OCI-LY7 (cell line): ENCODE results near the gene NEURL2. TPM values are rescaled to one million over a fixed set of nuclear protein-coding genes. Genes with fewer than 3 reads are reported as not detected.

Experiments used
- BruUV-seq: library from RNA; stranded (reverse); fragments of 400-500 nt; replicated peaks from 2 replicates; lab custom pipeline; 2021; lab: Mats Ljungman, UMichigan
- CTCF ChIA-PET: fragments of 300-600 bp; sonication (Branson Sonifier 250); formaldehyde crosslinking; loops from one replicate; lab custom pipeline; 2022; ENCODE audit warnings: antibody characterized with exemption; ENCODE audit not compliant: unreplicated experiment; lab: Charles Lee
- POLR2A ChIA-PET: fragments of 300-600 bp; sonication (Branson Sonifier 250); formaldehyde crosslinking; loops from one replicate; lab custom pipeline; 2022; ENCODE audit warnings: antibody characterized with exemption; lab: Charles Lee
- DNase-seq: peaks from one replicate; pipeline ENCODE4 v3.0.0-alpha.2; 2015; ENCODE audit warnings: low spot score
- H2AFZ ChIP-seq: fragments of 200-600 bp; sonication (generic), shearing (Covaris generic); 2 replicates; pipeline ENCODE4 v1.6.1; 2014; ENCODE audit warnings: mild to moderate bottlenecking, antibody characterized with exemption, low read length, moderate library complexity
- H3K27ac ChIP-seq: fragments of 200-600 bp; sonication (generic); 2 replicates; pipeline ENCODE4 v1.5.1; 2014; ENCODE audit warnings: mixed run types, low read depth, mild to moderate bottlenecking, moderate library complexity, low read length, inconsistent platforms; ENCODE audit not compliant: poor library complexity, severe bottlenecking
- H3K36me3 ChIP-seq: fragments of 200-600 bp; sonication (generic); 2 replicates; pipeline ENCODE4 v1.6.1; 2014; ENCODE audit warnings: mild to moderate bottlenecking, antibody characterized with exemption, low read length, moderate library complexity, mixed read lengths; ENCODE audit not compliant: insufficient read depth
- H3K4me1 ChIP-seq: fragments of 200-600 bp; sonication (generic); 2 replicates; pipeline ENCODE4 v1.5.1; 2014; ENCODE audit warnings: mild to moderate bottlenecking, low read length; ENCODE audit not compliant: insufficient read depth, poor library complexity, severe bottlenecking
- H3K4me2 ChIP-seq: fragments of 200-600 bp; sonication (generic); 2 replicates; pipeline ENCODE4 v1.6.1; 2014; ENCODE audit warnings: mild to moderate bottlenecking, low read length
- H3K4me3 ChIP-seq: fragments of 200-600 bp; sonication (generic); 2 replicates; pipeline ENCODE4 v1.5.1; 2014; ENCODE audit warnings: mild to moderate bottlenecking, low read depth, low read length; ENCODE audit not compliant: poor library complexity, severe bottlenecking
- H3K79me2 ChIP-seq: fragments of 200-600 bp; sonication (generic); 2 replicates; pipeline ENCODE4 v1.6.1; 2016; ENCODE audit warnings: low read depth, mild to moderate bottlenecking, low read length, moderate library complexity, mixed read lengths; ENCODE audit not compliant: insufficient read depth
- H3K9me2 ChIP-seq: fragments of 200-600 bp; sonication (generic); 2 replicates; pipeline ENCODE4 v1.6.1; 2016; ENCODE audit warnings: mild to moderate bottlenecking, low read length, mixed read lengths; ENCODE audit not compliant: insufficient read depth
- H3K9me3 ChIP-seq: fragments of 200-600 bp; sonication (generic); 2 replicates; pipeline ENCODE4 v1.6.1; 2014; ENCODE audit warnings: mild to moderate bottlenecking, mixed run types, low read length, mixed read lengths
- H4K20me1 ChIP-seq: fragments of 200-600 bp; sonication (generic); 2 replicates; pipeline ENCODE4 v1.6.1; 2014; ENCODE audit warnings: mild to moderate bottlenecking, antibody characterized with exemption, low read length, moderate library complexity, mixed read lengths; ENCODE audit not compliant: insufficient read depth
- EZH2phosphoT487 ChIP-seq: fragments of 200-600 bp; sonication (generic); IDR thresholded peaks from 2 replicates; pipeline ENCODE4 v1.6.1; 2018; ENCODE audit warnings: low read depth, borderline replicate concordance, mild to moderate bottlenecking, mixed run types, antibody characterized with exemption, low read length, moderate library complexity, mixed read lengths
- intact Hi-C: fragments of 100-400 bp; cut with micrococcal nuclease; formaldehyde crosslinking; loops from one replicate; pipeline ENCODE4 v1.10.0; 2022; ENCODE audit not compliant: unreplicated experiment
- total RNA-seq, 2 experiments: library from RNA; depleted of rRNA in 1 of 2; stranded (reverse); fragments of >200 nt in 1 of 2; shearing (Covaris generic) in 1 of 2; gene quantifications; 2 replicates each; pipeline ENCODE4 v1.2.3, GENCODE V29; 2014 to 2022
- TF ChIP-seq, protein P1 (sequence below): fragments of 200-600 bp; sonication (generic); conservative IDR thresholded peaks from 2 replicates; pipeline ENCODE4 v1.5.1; 2014; ENCODE audit warnings: mild to moderate bottlenecking, antibody characterized with exemption, low read length, moderate library complexity, mixed read lengths

NEURL2 gene
- total RNA-seq, 2 experiments from 2014 or later: 9.9 to 10.7 TPM

DNA sequence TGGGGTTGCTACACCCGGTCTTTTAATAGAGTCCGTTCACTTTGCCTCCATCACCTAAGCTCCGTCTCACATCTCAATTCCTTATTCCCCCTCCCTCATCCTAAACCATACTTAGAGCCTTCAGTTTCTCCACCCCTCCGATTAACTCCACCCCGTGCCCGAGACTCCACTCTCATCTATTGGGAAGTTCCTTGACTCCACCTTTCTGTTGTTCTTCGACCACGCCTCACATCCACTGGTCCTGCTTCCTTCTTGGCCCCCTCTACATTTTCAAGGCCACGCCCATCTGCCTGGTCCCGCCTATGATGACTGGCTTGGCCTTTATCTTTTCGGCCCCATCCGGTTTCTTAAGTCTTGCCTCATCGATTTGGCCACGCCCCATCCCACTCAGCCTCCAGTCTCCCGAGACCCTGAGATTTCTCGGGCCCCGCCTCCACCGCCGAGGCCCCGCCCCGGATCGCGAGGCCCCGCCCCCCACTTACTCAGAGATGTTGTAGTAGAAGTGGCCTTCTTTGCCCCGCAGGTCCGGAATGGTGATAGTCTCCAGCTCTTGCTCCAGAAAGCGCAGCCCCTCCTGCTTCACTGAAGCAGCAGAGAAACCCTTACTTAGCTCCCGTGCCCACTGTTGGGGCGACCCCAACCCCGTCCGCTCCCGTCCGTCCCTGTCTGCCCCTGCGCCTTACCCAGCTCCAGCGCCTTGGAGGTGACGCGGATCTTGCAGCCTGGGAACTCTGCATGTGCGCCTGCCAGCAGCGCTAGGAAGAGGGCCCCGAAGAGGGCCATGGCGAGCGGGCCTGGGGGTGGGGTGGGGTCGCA is 19.9 kb upstream of the NEURL2 start:
- Histone ChIP-seq H4K20me1 (no peaks in the 10 kb centered on the region), H3K9me3 (no peaks in the 10 kb centered on the region), H3K4me1 (peaks cover 14% of the 10 kb centered on the region), H3K36me3 (no peaks in the 10 kb centered on the region), H3K9me2 (no peaks in the 10 kb centered on the region), H3K4me3 (peak overlapping the region; percentile 42), H2AFZ (peak overlapping the region; percentile 84), H3K27ac (no peak overlapping the region), H3K79me2 (no peaks in the 10 kb centered on the region), H3K4me2 (peak overlapping the region; percentile 63)
- peak; percentile 100 for DNase-seq
- CTCF ChIA-PET: no interaction called here
- POLR2A ChIA-PET: interaction anchor here (0.7 to 1.3 kb wide), 6 partner anchors 8 to 121 kb away, joined by 3 to 5 read pairs (median 4); no protein-coding TSS in a partner anchor
- TF ChIP-seq EZH2phosphoT487: no peak
- TF ChIP-seq, protein P1, sequence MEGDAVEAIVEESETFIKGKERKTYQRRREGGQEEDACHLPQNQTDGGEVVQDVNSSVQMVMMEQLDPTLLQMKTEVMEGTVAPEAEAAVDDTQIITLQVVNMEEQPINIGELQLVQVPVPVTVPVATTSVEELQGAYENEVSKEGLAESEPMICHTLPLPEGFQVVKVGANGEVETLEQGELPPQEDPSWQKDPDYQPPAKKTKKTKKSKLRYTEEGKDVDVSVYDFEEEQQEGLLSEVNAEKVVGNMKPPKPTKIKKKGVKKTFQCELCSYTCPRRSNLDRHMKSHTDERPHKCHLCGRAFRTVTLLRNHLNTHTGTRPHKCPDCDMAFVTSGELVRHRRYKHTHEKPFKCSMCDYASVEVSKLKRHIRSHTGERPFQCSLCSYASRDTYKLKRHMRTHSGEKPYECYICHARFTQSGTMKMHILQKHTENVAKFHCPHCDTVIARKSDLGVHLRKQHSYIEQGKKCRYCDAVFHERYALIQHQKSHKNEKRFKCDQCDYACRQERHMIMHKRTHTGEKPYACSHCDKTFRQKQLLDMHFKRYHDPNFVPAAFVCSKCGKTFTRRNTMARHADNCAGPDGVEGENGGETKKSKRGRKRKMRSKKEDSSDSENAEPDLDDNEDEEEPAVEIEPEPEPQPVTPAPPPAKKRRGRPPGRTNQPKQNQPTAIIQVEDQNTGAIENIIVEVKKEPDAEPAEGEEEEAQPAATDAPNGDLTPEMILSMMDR: no peak
- BruUV-seq: no TSS peak
- intact Hi-C loops: loop anchor here (2.0 kb wide), 1 partner anchor 24 kb away; the partner anchor contains the start of gene PCIF1

DNA sequence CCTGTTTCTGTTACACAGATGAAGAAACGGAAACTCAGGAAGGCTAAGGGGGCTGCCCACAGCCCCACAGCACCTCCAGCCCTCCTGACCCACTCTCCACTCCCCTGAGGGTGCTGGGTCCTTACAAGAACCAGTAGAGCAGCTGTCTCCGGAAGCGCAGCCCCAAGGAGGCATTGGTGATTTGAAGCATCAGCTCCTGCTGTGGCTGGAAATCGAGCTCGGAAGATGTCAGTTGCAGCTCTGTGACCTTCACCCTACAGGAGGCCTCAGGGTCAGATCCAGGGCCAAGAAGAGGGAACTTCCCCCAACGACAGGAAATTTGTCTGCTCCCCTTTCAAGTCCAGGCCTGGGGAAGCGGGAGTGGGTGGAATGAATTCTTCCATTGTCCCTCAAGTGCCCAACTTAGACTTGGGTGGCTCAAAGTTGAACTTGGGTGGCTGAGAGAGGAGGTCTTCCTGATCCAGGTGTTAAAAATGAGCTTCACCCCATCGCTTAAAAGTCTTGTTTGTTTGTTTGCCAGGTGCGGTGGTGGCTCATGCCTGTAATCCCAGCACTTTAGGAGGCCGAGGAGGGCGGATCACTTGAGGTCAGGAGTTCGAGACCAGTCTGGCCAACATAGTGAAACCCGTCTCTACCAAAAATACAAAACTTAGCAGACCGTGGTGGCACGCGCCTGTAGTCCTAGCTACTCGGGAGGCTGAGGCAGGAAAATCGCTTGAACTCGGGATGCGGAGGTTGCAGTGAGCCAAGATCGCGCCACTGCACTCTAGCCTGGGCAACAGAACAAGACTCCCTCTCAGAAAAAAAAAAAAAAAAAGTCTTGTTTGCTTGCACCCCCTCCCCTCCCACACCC is 19.0 kb upstream of the NEURL2 start:
- Histone ChIP-seq H3K4me1 (peaks cover 14% of the 10 kb centered on the region), H3K4me2 (peak overlapping the region; percentile 57), H3K9me3 (no peaks in the 10 kb centered on the region), H3K36me3 (no peaks in the 10 kb centered on the region), H4K20me1 (no peaks in the 10 kb centered on the region), H3K27ac (no peak overlapping the region), H3K79me2 (no peaks in the 10 kb centered on the region), H3K9me2 (no peaks in the 10 kb centered on the region), H2AFZ (peak overlapping the region; percentile 84), H3K4me3 (peak overlapping the region; percentile 42)
- POLR2A ChIA-PET: interaction anchor here (0.7 to 1.3 kb wide), 8 partner anchors 9 to 1668 kb away, joined by 3 to 5 read pairs (median 4); no protein-coding TSS in a partner anchor
- intact Hi-C loops: loop anchor here (2.0 kb wide), 1 partner anchor 25 kb away; the partner anchor contains the start of gene PCIF1
- TSS peak; percentile 89 for BruUV-seq
- TF ChIP-seq, protein P1: no peak
- no peak for TF ChIP-seq EZH2phosphoT487
- CTCF ChIA-PET: no interaction called here
- DNase-seq: no peak
